ENCODE results near the gene YOD1.

YOD1 gene

DNA sequence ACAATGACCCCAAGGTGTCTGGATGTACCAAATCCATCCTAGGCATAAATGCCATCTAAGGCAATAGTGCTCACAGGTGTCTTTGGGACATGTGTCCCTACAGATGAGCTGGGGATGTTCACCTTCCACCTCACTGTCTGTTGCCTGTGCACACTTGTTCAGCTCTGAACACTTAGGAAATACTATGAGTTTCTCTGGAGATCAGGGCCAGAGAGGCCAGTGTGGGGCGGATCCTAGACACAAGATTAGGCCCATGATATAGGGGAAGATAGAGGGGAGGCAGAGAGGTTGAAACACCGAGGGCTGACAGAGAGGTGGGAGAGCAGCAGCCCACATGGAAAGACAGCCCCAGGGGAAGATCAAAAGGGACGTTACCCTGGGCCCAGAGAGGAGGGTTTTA, 44.1 kb downstream of the YOD1 start:
- H3K4me3 ChIP-seq (ENCODE audit: low read depth, low read length), result no peak overlapping the region
- in situ Hi-C loops (cut with HindIII; ENCODE audit: low sequenced_read_pairs), result no loop called here

DNA sequence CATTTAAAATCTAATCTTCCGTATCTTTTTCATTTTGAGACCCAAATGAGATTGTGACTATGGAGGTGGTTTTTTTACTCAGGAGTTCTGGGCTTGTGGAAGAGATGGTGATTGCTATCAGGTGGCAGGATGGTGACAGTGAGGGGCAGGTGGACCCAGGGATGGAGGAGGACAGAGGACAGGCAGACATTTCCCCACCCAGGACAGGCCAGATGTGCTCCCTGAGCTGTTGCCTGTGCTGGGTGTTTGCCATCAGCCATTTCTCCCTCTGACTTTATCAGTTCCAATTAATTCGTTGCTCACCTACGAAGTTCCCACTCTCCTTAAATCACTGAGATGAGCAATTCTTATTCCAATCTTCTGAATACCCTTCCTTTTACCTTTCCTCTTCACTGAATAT, 44.9 kb downstream of the YOD1 start:
- TF ChIP-seq, protein P1, sequence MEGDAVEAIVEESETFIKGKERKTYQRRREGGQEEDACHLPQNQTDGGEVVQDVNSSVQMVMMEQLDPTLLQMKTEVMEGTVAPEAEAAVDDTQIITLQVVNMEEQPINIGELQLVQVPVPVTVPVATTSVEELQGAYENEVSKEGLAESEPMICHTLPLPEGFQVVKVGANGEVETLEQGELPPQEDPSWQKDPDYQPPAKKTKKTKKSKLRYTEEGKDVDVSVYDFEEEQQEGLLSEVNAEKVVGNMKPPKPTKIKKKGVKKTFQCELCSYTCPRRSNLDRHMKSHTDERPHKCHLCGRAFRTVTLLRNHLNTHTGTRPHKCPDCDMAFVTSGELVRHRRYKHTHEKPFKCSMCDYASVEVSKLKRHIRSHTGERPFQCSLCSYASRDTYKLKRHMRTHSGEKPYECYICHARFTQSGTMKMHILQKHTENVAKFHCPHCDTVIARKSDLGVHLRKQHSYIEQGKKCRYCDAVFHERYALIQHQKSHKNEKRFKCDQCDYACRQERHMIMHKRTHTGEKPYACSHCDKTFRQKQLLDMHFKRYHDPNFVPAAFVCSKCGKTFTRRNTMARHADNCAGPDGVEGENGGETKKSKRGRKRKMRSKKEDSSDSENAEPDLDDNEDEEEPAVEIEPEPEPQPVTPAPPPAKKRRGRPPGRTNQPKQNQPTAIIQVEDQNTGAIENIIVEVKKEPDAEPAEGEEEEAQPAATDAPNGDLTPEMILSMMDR (IDR thresholded peaks at IDR 0.05; ENCODE audit: low read depth, low read length, missing control alignments), result no peak
- in situ Hi-C loops (cut with HindIII; ENCODE audit: low sequenced_read_pairs), result no loop called here
- no peak for DNase-seq (ENCODE audit: low read depth)
- H3K4me3 ChIP-seq (ENCODE audit: low read depth, low read length), result no peak overlapping the region

More for the DNA sequence above, 44.1 kb downstream of the YOD1 start:
- no peak for DNase-seq (ENCODE audit: low read depth)
- TF ChIP-seq, protein P1 (IDR thresholded peaks at IDR 0.05; ENCODE audit: low read depth, low read length, missing control alignments), result no peak

DNA sequence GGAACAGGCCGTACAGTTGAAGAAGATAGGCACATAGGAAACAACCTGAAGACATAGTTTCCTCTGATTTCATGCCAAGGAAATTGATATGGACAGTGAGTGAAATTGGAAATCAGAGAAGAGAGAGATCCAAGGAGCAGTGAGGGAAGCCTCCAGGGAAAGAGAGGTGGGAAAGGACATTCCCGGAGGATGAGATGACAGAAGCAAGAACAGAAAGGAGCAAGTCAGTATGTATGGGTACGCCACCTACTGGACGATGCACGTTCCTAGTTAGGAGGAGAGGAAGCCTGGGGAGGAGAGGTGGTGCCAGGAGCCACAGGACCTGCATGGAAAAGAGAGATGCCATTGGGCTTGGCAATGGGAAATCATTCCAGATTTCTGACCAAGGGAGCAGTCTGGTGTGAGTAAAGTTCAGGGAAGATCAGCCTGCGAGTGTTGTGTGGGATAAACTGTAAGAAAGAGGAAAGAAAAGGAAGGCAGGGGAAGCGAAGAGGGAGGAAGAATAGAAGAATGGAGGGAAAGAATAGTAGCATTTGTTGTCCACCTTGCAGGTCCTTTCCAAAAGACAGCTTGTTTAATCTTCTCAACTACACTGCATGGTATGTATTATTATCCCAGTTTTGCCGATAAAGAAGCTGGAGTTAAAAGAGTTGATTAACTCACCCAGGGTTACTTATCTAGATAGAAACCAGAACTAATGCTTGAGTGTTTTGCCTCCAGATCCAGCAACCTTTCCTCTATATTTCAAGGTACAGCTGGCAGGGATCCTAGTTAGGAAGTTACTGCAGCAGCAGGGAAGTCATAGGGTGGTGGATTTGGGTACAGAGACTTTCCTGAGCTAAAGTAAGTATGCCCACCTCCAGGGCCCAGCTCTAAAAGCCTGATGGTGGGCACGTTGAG, 45.8 kb downstream of the YOD1 start:
- DNase-seq (ENCODE audit: low read depth), result peak; percentile 47
- in situ Hi-C loops (cut with HindIII; ENCODE audit: low sequenced_read_pairs), result no loop called here
- TF ChIP-seq, protein P1 (IDR thresholded peaks at IDR 0.05; ENCODE audit: low read depth, low read length, missing control alignments), result peak; percentile 79
- H3K4me3 ChIP-seq (ENCODE audit: low read depth, low read length), result no peak overlapping the region

DNA sequence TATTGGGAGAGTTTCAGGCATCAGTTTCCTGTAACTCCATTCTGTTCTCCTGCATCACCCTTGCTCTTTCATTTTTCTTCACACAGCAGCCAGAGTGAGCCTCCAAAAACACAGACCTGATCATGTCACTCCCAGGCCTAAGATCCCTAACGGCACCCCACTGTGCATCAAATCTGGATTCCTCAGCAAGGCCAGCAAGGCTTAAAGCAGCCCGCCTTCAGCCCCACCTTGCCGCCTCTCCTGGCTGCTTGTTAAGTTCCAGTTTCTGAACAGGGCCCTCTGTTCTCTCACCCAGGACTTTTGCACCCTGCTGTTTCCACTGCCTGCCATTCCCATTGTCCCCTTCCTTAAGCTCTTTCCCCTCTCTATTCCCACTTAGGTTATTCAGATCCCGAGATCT, 47.8 kb downstream of the YOD1 start:
- in situ Hi-C loops (cut with HindIII; ENCODE audit: low sequenced_read_pairs), result no loop called here
- no peak for DNase-seq (ENCODE audit: low read depth)
- TF ChIP-seq, protein P1 (IDR thresholded peaks at IDR 0.05; ENCODE audit: low read depth, low read length, missing control alignments), result no peak
- H3K4me3 ChIP-seq (ENCODE audit: low read depth, low read length), result no peak overlapping the region

DNA sequence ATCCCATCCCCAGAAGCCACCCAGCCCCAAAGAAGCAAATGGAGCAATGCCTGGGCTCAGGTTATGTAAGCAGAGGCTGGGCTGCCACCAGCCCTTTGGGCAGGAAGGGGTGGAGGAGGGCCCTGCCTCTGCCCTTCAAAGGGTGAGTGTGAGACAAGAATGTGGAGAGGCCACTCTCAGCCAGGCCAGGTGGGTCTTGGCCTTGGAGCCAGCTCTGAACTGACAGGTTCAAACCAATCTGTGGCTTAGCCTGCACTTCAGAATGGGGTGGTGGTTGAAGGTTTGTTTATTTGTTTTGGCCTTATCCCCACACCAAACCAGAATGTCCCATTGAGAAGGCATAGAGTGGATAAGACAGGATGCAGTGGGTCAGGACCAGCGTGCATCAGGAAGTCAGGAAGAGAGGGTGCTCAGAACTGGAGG, 48.3 kb downstream of the YOD1 start:
- H3K4me3 ChIP-seq (ENCODE audit: low read depth, low read length), result no peak overlapping the region
- TF ChIP-seq, protein P1 (IDR thresholded peaks at IDR 0.05; ENCODE audit: low read depth, low read length, missing control alignments), result no peak
- peak; percentile 47 for DNase-seq (ENCODE audit: low read depth)
- in situ Hi-C loops (cut with HindIII; ENCODE audit: low sequenced_read_pairs), result no loop called here

DNA sequence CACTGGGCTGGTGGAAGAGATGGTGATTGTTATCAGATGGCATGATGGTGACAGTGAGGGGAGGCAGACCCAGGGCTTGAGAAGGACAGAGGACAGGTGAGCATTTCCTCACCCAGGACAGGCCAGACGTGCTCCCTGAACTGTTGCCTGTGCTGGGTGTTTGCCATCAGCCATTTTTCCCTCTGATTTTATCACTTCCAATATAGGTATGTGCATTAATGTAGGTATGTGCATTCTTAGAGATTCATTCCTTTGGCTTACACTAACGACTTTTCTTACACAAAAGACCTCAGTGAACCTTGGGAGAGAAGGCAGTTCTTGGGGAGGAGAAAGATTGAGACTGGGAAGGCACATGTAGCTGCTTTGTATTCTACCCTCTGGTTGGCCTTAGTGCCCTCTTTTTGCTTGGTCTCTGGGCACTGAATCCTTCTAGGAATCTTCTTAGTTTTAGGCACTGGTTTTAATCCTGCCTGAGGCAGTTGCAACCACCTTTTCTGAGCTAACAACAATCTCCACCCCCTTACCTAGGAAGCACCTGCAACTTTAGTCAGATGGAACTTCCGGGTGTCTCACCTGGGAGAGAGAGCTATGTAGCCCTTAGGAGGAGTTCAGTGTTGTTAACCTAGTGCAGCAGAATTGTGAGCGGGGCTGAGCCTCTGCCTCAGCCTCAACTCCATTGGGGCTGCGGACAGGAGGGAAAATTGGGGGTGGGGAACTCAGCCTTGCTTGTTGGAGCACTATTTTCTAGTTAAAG, 49.3 kb downstream of the YOD1 start:
- no peak overlapping the region for H3K4me3 ChIP-seq (ENCODE audit: low read depth, low read length)
- DNase-seq (ENCODE audit: low read depth), result no peak
- in situ Hi-C loops (cut with HindIII; ENCODE audit: low sequenced_read_pairs), result no loop called here
- TF ChIP-seq, protein P1 (IDR thresholded peaks at IDR 0.05; ENCODE audit: low read depth, low read length, missing control alignments), result no peak
